HCT116 (cell line): Measurements from ENCODE around the gene PHACTR1.

Source experiments
- CEBPB ChIP-seq: IDR thresholded peaks from 2 replicates; pipeline ENCODE4 v1.6.1; 2012; ENCODE audit warnings: low read depth
- EZH2 ChIP-seq: fragments of 200-600 bp; sonication (generic); IDR thresholded peaks from 2 replicates; pipeline ENCODE4 v1.6.1; 2017; ENCODE audit warnings: antibody characterized with exemption, mixed run types
- JUND ChIP-seq: IDR thresholded peaks from 2 replicates; pipeline ENCODE4 v1.6.1; 2012
- POLR2A ChIP-seq: IDR thresholded peaks from 2 replicates; pipeline ENCODE4 v1.7.0; 2011; ENCODE audit warnings: borderline replicate concordance; ENCODE audit not compliant: insufficient read depth, insufficient read length; ENCODE audit errors: extremely low read depth
- POLR2AphosphoS5 ChIP-seq: IDR thresholded peaks from 2 replicates; pipeline ENCODE4 v1.6.1; 2011; ENCODE audit warnings: mild to moderate bottlenecking, low read depth, low read length, moderate library complexity
- RAD21 ChIP-seq: IDR thresholded peaks from 2 replicates; pipeline ENCODE4 v1.6.1; 2012; ENCODE audit warnings: low read depth, mild to moderate bottlenecking
- SP1 ChIP-seq: IDR thresholded peaks from 2 replicates; pipeline ENCODE4 v1.6.1; 2012; ENCODE audit warnings: low read depth
- ZNF274 ChIP-seq: fragments of 200-500 bp; sonication (Bioruptor generic); IDR thresholded peaks from 2 replicates; pipeline ENCODE4 v1.6.1; 2014; ENCODE audit warnings: mild to moderate bottlenecking, low read depth, low read length, inconsistent platforms
- TF ChIP-seq, protein P1 (sequence below), 3 experiments: fragments of 200-600 bp in 1 of 3; sonication (generic) in 1 of 3; IDR thresholded peaks in 2 of 3; conservative IDR thresholded peaks in 1 of 3; 2 replicates each; pipeline ENCODE4 v1.5.1; 2012 to 2017; ENCODE audit warnings: low read depth in 2 of 3, low read length in 2 of 3, antibody characterized with exemption in 1 of 3, borderline replicate concordance in 1 of 3, control low read depth in 1 of 3, mild to moderate bottlenecking in 1 of 3, mixed read lengths in 1 of 3, mixed run types in 1 of 3, moderate library complexity in 1 of 3; ENCODE audit not compliant: insufficient read depth in 1 of 3
- TF ChIP-seq, protein P2 (sequence below): IDR thresholded peaks from 2 replicates; pipeline ENCODE4 v1.6.1; 2011; ENCODE audit warnings: mild to moderate bottlenecking, low read length, moderate library complexity; ENCODE audit not compliant: insufficient replicate concordance; ENCODE audit errors: extremely low read depth
- TF ChIP-seq, protein P3 (sequence below): IDR thresholded peaks from 2 replicates; pipeline ENCODE4 v1.6.1; 2012

DNA sequence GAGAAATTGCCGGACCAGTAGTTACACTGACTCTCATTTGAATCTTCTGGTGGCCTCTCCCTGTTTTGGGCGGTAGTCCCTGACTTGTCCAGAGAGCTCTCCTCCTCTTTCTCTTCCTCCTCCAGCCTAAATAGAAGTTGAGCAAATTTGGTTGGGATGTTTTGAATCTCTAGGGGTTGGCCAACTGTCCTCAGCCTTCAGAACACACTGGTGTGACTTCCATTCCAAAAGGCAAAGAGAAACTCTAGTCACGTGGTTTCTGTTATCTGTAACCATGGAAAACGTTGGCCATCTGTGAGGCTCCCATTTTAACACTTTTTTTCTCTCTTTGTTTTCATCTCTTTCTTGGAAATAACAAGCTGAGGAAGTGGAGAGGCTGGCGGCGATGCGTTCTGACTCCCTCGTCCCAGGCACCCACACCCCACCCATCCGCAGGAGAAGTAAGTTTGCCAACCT is 336.5 kb downstream of the PHACTR1 start:
- TF ChIP-seq, protein P1, sequence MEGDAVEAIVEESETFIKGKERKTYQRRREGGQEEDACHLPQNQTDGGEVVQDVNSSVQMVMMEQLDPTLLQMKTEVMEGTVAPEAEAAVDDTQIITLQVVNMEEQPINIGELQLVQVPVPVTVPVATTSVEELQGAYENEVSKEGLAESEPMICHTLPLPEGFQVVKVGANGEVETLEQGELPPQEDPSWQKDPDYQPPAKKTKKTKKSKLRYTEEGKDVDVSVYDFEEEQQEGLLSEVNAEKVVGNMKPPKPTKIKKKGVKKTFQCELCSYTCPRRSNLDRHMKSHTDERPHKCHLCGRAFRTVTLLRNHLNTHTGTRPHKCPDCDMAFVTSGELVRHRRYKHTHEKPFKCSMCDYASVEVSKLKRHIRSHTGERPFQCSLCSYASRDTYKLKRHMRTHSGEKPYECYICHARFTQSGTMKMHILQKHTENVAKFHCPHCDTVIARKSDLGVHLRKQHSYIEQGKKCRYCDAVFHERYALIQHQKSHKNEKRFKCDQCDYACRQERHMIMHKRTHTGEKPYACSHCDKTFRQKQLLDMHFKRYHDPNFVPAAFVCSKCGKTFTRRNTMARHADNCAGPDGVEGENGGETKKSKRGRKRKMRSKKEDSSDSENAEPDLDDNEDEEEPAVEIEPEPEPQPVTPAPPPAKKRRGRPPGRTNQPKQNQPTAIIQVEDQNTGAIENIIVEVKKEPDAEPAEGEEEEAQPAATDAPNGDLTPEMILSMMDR (IDR thresholded peaks at IDR 0.05 in 2 of 3, conservative IDR thresholded peaks at IDR 0.05 in 1 of 3; ENCODE audit: borderline replicate concordance in 1 of 3, insufficient read depth in 1 of 3, low read depth in 2 of 3, low read length in 2 of 3), result no peak
- TF ChIP-seq CEBPB (no peak), POLR2AphosphoS5 (no peak), SP1 (no peak), ZNF274 (no peak), POLR2A (no peak), JUND (no peak), RAD21 (no peak), EZH2 (no peak)
- TF ChIP-seq, protein P2, sequence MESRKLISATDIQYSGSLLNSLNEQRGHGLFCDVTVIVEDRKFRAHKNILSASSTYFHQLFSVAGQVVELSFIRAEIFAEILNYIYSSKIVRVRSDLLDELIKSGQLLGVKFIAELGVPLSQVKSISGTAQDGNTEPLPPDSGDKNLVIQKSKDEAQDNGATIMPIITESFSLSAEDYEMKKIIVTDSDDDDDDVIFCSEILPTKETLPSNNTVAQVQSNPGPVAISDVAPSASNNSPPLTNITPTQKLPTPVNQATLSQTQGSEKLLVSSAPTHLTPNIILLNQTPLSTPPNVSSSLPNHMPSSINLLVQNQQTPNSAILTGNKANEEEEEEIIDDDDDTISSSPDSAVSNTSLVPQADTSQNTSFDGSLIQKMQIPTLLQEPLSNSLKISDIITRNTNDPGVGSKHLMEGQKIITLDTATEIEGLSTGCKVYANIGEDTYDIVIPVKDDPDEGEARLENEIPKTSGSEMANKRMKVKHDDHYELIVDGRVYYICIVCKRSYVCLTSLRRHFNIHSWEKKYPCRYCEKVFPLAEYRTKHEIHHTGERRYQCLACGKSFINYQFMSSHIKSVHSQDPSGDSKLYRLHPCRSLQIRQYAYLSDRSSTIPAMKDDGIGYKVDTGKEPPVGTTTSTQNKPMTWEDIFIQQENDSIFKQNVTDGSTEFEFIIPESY, result no peak
- TF ChIP-seq, protein P3, sequence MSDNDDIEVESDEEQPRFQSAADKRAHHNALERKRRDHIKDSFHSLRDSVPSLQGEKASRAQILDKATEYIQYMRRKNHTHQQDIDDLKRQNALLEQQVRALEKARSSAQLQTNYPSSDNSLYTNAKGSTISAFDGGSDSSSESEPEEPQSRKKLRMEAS, result no peak
